ENCODE measurements around the gene NDUFB11.

The NDUFB11 gene

GRCh38 chrX:47144626-47145394, at the start of gene NDUFB11, which contains the start of gene RBM10:
NDUFB11 (minus strand) TSS chrX:47144702; CDS start chrX:47144679, 23 bp downstream.
RBM10 (plus strand) TSS chrX:47145221; CDS start chrX:47147482, 2,261 bp downstream.
- peak; percentile 95 for DNase-seq

GRCh38 chrX:47193475-47194193, 49.1 kb upstream of the NDUFB11 start, which contains the start of gene UBA1:
UBA1 (plus strand) TSS chrX:47193829; CDS start chrX:47198803, 4,974 bp downstream.
- peak; percentile 96 for DNase-seq

- DNase-seq: no peak
Observed at GRCh38 chrX:47191806-47192401, 47.4 kb upstream of the NDUFB11 start.

- DNase-seq: peak; percentile 60
Observed at GRCh38 chrX:47191331-47191730, 46.8 kb upstream of the NDUFB11 start.

- DNase-seq: peak; percentile 89
Observed at GRCh38 chrX:47190445-47191269, 46.2 kb upstream of the NDUFB11 start.

- DNase-seq: no peak
Observed at GRCh38 chrX:47189906-47190305, 45.4 kb upstream of the NDUFB11 start.

GRCh38 chrX:47187106-47187677, 42.7 kb upstream of the NDUFB11 start:
- no peak for DNase-seq

GRCh38 chrX:47186096-47186740, 41.7 kb upstream of the NDUFB11 start:
- no peak for DNase-seq

- no peak for DNase-seq
Observed at GRCh38 chrX:47185241-47185640, 40.7 kb upstream of the NDUFB11 start.

GRCh38 chrX:47184486-47184885, 40.0 kb upstream of the NDUFB11 start:
- DNase-seq: no peak

GRCh38 chrX:47182106-47182700, 37.7 kb upstream of the NDUFB11 start:
- no peak for DNase-seq

GRCh38 chrX:47181301-47181700, 36.8 kb upstream of the NDUFB11 start:
- no peak for DNase-seq

- DNase-seq: no peak
Observed at GRCh38 chrX:47180346-47180745, 35.8 kb upstream of the NDUFB11 start.

GRCh38 chrX:47179928-47180255, 35.4 kb upstream of the NDUFB11 start:
- no peak for DNase-seq

GRCh38 chrX:47179221-47179927, 34.9 kb upstream of the NDUFB11 start:
- no peak for DNase-seq

GRCh38 chrX:47178337-47178736, 33.8 kb upstream of the NDUFB11 start:
- no peak for DNase-seq

- DNase-seq: no peak
Observed at GRCh38 chrX:47177079-47177478, 32.6 kb upstream of the NDUFB11 start.

GRCh38 chrX:47176101-47176740, 31.7 kb upstream of the NDUFB11 start:
- no peak for DNase-seq

GRCh38 chrX:47175588-47175980, 31.1 kb upstream of the NDUFB11 start:
- DNase-seq: no peak

- no peak for DNase-seq
Observed at GRCh38 chrX:47174846-47175587, 30.5 kb upstream of the NDUFB11 start.
